H9 (cell line): Measurements from ENCODE around the gene PRRT2. TPM values are rescaled to one million over a fixed set of nuclear protein-coding genes. Genes with fewer than 3 reads are reported as not detected.

Experiments
- DNase-seq: peaks from one replicate; pipeline ENCODE4 v3.0.0-alpha.2; 2017
- H2AFZ ChIP-seq: one replicate; pipeline ENCODE4 v1.6.1; 2013; ENCODE audit warnings: mild to moderate bottlenecking, low read length, control low read depth, moderate library complexity
- H2AK5ac ChIP-seq: 2 replicates; pipeline ENCODE4 v1.6.1; 2013; ENCODE audit warnings: low read length, control low read depth, mixed read lengths; ENCODE audit not compliant: insufficient read length
- H2BK120ac ChIP-seq: one replicate; pipeline ENCODE4 v1.6.1; 2013; ENCODE audit warnings: low read depth, mild to moderate bottlenecking, low read length, control low read depth, inconsistent platforms; ENCODE audit not compliant: poor library complexity, severe bottlenecking
- H2BK12ac ChIP-seq: 2 replicates; pipeline ENCODE4 v1.6.1; 2013; ENCODE audit warnings: low read length, control low read depth, mixed read lengths, low read depth; ENCODE audit not compliant: insufficient read length
- H2BK15ac ChIP-seq: 2 replicates; pipeline ENCODE4 v1.6.1; 2013; ENCODE audit warnings: low read depth, low read length, control low read depth
- H2BK20ac ChIP-seq: one replicate; pipeline ENCODE4 v1.6.1; 2013; ENCODE audit warnings: low read depth, mild to moderate bottlenecking, low read length, control low read depth, inconsistent platforms; ENCODE audit not compliant: poor library complexity, severe bottlenecking
- H2BK5ac ChIP-seq: 2 replicates; pipeline ENCODE4 v1.6.1; 2013; ENCODE audit warnings: low read length, control low read depth, mixed read lengths; ENCODE audit not compliant: insufficient read length
- H3K14ac ChIP-seq: 2 replicates; pipeline ENCODE4 v1.6.1; 2013; ENCODE audit warnings: low read length, control low read depth; ENCODE audit not compliant: insufficient read depth
- H3K18ac ChIP-seq: 2 replicates; pipeline ENCODE4 v1.6.1; 2013; ENCODE audit warnings: low read depth, mild to moderate bottlenecking, mixed read lengths, low read length, control low read depth; ENCODE audit not compliant: insufficient read length
- H3K23ac ChIP-seq: 2 replicates; pipeline ENCODE4 v1.6.1; 2013; ENCODE audit warnings: low read length, control low read depth, mixed read lengths, low read depth; ENCODE audit not compliant: insufficient read length
- H3K23me2 ChIP-seq: 2 replicates; pipeline ENCODE4 v1.6.1; 2013; ENCODE audit warnings: low read depth, mild to moderate bottlenecking, mixed read lengths, low read length, control low read depth; ENCODE audit not compliant: insufficient read length, poor library complexity, severe bottlenecking
- H3K27ac ChIP-seq: 2 replicates; pipeline ENCODE4 v1.5.1; 2013; ENCODE audit warnings: low read length, control low read depth, mixed read lengths, low read depth; ENCODE audit not compliant: insufficient read length
- H3K27me3 ChIP-seq: 2 replicates; pipeline ENCODE4 v1.6.1; 2013; ENCODE audit warnings: low read length, control low read depth, inconsistent platforms; ENCODE audit not compliant: insufficient read depth
- H3K4ac ChIP-seq: 2 replicates; pipeline ENCODE4 v1.6.1; 2013; ENCODE audit warnings: low read depth, mild to moderate bottlenecking, control low read depth, inconsistent platforms, low read length, moderate library complexity
- H3K4me1 ChIP-seq: 2 replicates; pipeline ENCODE4 v1.6.1; 2013; ENCODE audit warnings: low read length, control low read depth, inconsistent platforms; ENCODE audit not compliant: insufficient read depth
- H3K4me2 ChIP-seq: 2 replicates; pipeline ENCODE4 v1.6.1; 2013; ENCODE audit warnings: low read length, control low read depth, mixed read lengths; ENCODE audit not compliant: insufficient read length, insufficient read depth
- H3K56ac ChIP-seq: 2 replicates; pipeline ENCODE4 v1.6.1; 2013; ENCODE audit warnings: low read depth, mild to moderate bottlenecking, mixed read lengths, low read length, control low read depth; ENCODE audit not compliant: insufficient read length
- H3K79me1 ChIP-seq: 2 replicates; pipeline ENCODE4 v1.6.1; 2013; ENCODE audit warnings: low read depth, mild to moderate bottlenecking, moderate library complexity, low read length, control low read depth, inconsistent platforms; ENCODE audit not compliant: insufficient read depth, poor library complexity, severe bottlenecking
- H3K79me2 ChIP-seq: 2 replicates; pipeline ENCODE4 v1.6.1; 2013; ENCODE audit warnings: low read length, control low read depth, inconsistent platforms; ENCODE audit not compliant: insufficient read depth
- H3K9ac ChIP-seq: 2 replicates; pipeline ENCODE4 v1.6.1; 2013; ENCODE audit warnings: low read length, control low read depth, mixed read lengths; ENCODE audit not compliant: insufficient read length; ENCODE audit errors: extremely low read depth
- H3K9me3 ChIP-seq: one replicate; pipeline ENCODE4 v1.6.1; 2013; ENCODE audit warnings: low read depth, low read length, inconsistent platforms; ENCODE audit not compliant: control insufficient read depth
- H3T11ph ChIP-seq: one replicate; pipeline ENCODE4 v1.6.1; 2013; ENCODE audit warnings: mild to moderate bottlenecking, low read length, control low read depth, inconsistent platforms
- H4K20me1 ChIP-seq: one replicate; pipeline ENCODE4 v1.6.1; 2013; ENCODE audit not compliant: control insufficient read depth, insufficient read length, insufficient read depth
- H4K5ac ChIP-seq: 2 replicates; pipeline ENCODE4 v1.6.1; 2013; ENCODE audit warnings: low read depth, mild to moderate bottlenecking, mixed read lengths, low read length, control low read depth; ENCODE audit not compliant: insufficient read length
- H4K8ac ChIP-seq: replicated peaks from 2 replicates; pipeline ENCODE4 v1.6.1; 2013; ENCODE audit warnings: low read length, control low read depth, mixed read lengths, low read depth; ENCODE audit not compliant: insufficient read length
- H4K91ac ChIP-seq: 2 replicates; pipeline ENCODE4 v1.6.1; 2013; ENCODE audit warnings: low read depth, mild to moderate bottlenecking, moderate library complexity, mixed read lengths, low read length, control low read depth; ENCODE audit not compliant: insufficient read length
- H3K27ac Mint-ChIP-seq, 3 experiments: 2 replicates in 2 of 3; 3 replicates in 1 of 3; pipeline ENCODE4 v1.8.0; 2020 to 2021; ENCODE audit warnings: mixed read lengths in 3 of 3, mild to moderate bottlenecking in 1 of 3, moderate library complexity in 1 of 3
- H3K27me3 Mint-ChIP-seq: 2 replicates; pipeline ENCODE4 v1.8.0; 2021; ENCODE audit warnings: low read depth, mild to moderate bottlenecking, moderate library complexity, mixed read lengths
- H3K36me3 Mint-ChIP-seq, 3 experiments: 2 replicates in 2 of 3; 3 replicates in 1 of 3; pipeline ENCODE4 v1.8.0; 2020 to 2021; ENCODE audit warnings: low read depth in 3 of 3, mixed read lengths in 3 of 3; ENCODE audit not compliant: insufficient read depth in 1 of 3
- H3K4me1 Mint-ChIP-seq, 2 experiments: 2 replicates each; pipeline ENCODE4 v1.8.0; 2020; ENCODE audit warnings: mixed read lengths in 2 of 2
- H3K4me3 Mint-ChIP-seq, 2 experiments: 2 replicates in 1 of 2; 3 replicates in 1 of 2; pipeline ENCODE4 v1.8.0; 2020 to 2021; ENCODE audit warnings: mild to moderate bottlenecking in 2 of 2, mixed read lengths in 2 of 2, moderate library complexity in 1 of 2
- H3K9me3 Mint-ChIP-seq, 2 experiments: 2 replicates in 1 of 2; 3 replicates in 1 of 2; pipeline ENCODE4 v1.8.0; 2020; ENCODE audit warnings: mild to moderate bottlenecking in 2 of 2, mixed read lengths in 2 of 2, moderate library complexity in 1 of 2
- WGBS: extraction: QIAGEN DNeasy Blood & Tissue Kit; methylation state at CpG from one replicate; pipeline ENCODE4 v1.1.7; 2013; ENCODE audit warnings: missing lambda C conversion rate, low lambda C conversion rate, mixed read lengths; ENCODE audit not compliant: insufficient read length; ENCODE audit errors: extremely low coverage; 5-methylcytosine and 5-hydroxymethylcytosine counted together
- total RNA-seq: library from RNA; stranded (reverse); gene quantifications from 2 replicates; pipeline ENCODE4 v1.2.1, GENCODE V29; 2021
- TF ChIP-seq, protein P1 (sequence below): fragments of 200-600 bp; sonication (generic); conservative IDR thresholded peaks from 3 replicates; pipeline ENCODE4 v1.8.0; 2021; ENCODE audit warnings: antibody characterized with exemption, mild to moderate bottlenecking

PRRT2 gene
- total RNA-seq, 1 experiment from 2014 or later = 14.6 TPM

DNA sequence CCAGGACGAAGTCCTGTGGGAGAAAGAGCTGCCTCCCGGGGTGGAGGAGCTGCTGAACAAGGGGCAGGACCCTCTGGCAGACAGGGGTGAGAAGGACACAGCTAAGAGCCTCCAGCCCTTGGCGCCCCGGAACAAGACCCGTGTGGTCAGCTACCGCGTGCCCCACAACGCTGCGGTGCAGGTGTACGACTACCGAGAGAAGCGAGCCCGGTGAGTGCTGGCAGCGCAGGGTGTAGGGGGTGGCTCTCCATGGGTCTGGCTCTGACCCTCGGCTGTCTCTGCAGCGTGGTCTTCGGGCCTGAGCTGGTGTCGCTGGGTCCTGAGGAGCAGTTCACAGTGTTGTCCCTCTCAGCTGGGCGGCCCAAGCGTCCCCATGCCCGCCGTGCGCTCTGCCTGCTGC, 29.6 kb downstream of the PRRT2 start:
- WGBS = no CpG with 5 or more reads among the region's 23 CpGs
- no peaks in the 10 kb centered on the region for H3K9me3 Mint-ChIP-seq
- Histone ChIP-seq H3K14ac (no peak overlapping the region; the same call in 1 of the 2 replicates), H4K5ac (no peak overlapping the region), H3T11ph (no peak overlapping the region), H3K9ac (no peak overlapping the region), H4K91ac (no peak overlapping the region), H2BK15ac (no peak overlapping the region), H2BK5ac (no peak overlapping the region), H3K27ac (no peak overlapping the region), H3K79me2 (no peaks in the 10 kb centered on the region), H3K4me1 (no peaks in the 10 kb centered on the region), H3K4me2 (no peak overlapping the region), H3K27me3 (no peaks in the 10 kb centered on the region), H2AK5ac (no peak overlapping the region), H3K56ac (no peak overlapping the region), H3K18ac (no peak overlapping the region), H3K9me3 (no peaks in the 10 kb centered on the region), H2BK12ac (no peak overlapping the region), H3K23me2 (no peaks in the 10 kb centered on the region), H3K23ac (no peak overlapping the region), H2BK120ac (no peak overlapping the region), H4K20me1 (no peaks in the 10 kb centered on the region), H2AFZ (no peak overlapping the region), H2BK20ac (no peak overlapping the region), H3K4ac (no peak overlapping the region), H3K79me1 (no peaks in the 10 kb centered on the region), H4K8ac (no peak overlapping the region)
- no peaks in the 10 kb centered on the region for H3K27me3 Mint-ChIP-seq
- TF ChIP-seq, protein P1, sequence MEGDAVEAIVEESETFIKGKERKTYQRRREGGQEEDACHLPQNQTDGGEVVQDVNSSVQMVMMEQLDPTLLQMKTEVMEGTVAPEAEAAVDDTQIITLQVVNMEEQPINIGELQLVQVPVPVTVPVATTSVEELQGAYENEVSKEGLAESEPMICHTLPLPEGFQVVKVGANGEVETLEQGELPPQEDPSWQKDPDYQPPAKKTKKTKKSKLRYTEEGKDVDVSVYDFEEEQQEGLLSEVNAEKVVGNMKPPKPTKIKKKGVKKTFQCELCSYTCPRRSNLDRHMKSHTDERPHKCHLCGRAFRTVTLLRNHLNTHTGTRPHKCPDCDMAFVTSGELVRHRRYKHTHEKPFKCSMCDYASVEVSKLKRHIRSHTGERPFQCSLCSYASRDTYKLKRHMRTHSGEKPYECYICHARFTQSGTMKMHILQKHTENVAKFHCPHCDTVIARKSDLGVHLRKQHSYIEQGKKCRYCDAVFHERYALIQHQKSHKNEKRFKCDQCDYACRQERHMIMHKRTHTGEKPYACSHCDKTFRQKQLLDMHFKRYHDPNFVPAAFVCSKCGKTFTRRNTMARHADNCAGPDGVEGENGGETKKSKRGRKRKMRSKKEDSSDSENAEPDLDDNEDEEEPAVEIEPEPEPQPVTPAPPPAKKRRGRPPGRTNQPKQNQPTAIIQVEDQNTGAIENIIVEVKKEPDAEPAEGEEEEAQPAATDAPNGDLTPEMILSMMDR = no peak
- no peak overlapping the region for H3K27ac Mint-ChIP-seq
- no peaks in the 10 kb centered on the region for H3K36me3 Mint-ChIP-seq
- no peaks in the 10 kb centered on the region for H3K4me1 Mint-ChIP-seq
- DNase-seq = no peak
- no peak overlapping the region; a peak in 1 of 5 replicates for H3K4me3 Mint-ChIP-seq
